ENCODE results near the gene C19orf67.

The C19orf67 gene

DNA sequence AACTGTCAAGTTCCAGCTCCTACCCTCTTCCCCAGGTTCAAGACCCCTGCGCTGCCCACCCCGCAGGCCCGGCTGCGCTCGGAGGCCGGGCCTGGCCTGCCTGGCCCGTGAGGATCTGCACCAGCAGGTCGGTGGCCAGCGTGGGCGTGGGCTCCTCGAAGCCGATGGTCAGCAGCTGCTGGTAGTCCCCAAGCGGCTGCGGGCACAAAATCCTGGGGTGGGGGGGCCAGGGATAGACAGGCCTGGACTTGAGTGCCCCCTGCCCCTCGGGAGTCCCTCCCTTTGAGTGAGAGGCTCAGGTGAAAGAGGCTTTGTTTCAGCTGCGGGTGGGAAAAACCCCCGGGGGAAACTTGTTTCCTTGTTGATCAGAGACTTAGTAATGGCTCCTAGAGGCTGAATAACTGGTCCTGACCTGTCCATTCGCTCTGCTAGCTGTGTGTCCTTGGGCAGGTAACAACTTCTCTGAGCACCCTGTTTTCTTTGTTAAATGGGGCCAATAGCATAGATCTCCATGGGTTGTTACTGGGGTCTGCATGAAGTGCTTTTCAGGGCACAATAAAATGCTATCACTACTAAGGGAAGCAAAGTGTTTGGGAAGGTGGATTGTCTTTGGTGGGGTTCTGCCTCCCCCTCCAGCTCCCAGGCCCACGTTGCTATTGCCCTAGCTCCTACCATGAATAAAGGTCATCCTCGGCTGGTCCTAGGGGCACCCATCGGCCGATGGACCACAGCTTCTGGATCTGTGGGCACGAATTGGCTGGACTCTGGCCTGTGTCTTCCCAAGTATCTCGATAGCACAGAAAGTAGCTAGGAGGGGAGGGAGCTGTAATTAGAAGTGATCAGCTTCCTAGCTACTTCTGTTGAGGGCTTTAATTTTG is 3.5 kb downstream of the C19orf67 start:
- no peak for FAIRE-seq

DNA sequence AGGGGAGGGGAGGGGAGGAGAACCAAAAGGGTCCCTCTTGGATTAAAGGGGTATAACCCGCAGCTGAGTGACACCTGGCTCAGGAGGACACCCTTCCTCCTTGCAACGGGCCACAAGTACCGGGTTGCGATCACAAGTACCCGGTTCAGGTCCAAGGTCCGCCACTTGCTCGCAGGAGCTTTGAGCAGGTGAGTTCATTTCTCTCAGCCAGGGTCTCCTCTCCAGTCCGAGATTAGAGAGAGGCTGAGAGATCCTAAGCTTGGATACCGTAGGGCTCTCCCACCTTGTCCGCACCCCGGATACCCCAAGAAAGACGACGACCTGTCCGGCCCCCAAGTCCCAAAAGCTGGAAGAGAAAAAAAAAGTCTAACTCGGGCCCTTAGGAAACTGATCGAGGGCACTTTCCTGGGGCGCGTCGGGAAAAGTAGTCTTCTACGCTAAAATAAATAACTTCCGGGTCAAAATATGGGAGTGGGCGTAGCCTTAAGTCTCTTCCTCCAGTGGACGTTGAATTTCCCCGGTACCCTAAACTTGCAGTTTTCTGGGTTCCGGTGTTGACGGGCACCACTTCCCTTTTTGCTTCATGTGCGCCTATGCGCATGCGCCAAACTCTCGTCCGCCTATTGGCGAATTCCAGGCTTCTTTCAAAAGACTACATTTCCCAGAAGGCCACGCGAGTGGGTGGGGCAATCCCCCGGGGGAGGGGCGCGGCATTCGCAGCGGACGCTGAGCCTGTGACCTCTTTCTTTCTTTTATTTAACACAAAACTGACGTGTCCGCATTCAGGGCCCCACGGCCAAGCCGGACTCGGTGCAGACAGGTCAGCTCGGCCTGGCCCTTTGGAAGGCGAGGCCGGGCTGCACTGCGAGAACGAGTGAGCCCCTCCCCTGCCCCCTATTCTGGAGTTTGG is 4.4 kb downstream of the C19orf67 start:
- peak; percentile 99 for FAIRE-seq

DNA sequence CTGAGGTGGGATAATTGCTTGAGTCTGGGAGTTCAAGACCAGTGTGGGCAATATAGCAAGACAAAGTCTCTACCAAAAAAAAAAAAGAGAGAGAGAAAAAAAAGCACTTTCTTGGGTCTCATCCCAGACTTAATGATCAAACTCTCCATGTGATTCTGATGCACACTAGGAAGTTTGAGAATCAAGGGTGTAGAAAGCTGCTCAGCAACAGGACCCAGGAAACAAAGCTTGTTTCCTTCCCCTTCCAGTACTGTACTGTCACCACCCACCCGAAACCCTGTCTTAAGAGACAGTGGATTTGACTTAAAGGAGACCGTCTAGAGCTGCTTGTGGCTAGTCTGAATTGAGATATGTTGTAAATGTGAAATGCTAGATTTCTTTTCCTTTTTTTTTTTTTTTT is 7.2 kb downstream of the C19orf67 start:
- FAIRE-seq: no peak

DNA sequence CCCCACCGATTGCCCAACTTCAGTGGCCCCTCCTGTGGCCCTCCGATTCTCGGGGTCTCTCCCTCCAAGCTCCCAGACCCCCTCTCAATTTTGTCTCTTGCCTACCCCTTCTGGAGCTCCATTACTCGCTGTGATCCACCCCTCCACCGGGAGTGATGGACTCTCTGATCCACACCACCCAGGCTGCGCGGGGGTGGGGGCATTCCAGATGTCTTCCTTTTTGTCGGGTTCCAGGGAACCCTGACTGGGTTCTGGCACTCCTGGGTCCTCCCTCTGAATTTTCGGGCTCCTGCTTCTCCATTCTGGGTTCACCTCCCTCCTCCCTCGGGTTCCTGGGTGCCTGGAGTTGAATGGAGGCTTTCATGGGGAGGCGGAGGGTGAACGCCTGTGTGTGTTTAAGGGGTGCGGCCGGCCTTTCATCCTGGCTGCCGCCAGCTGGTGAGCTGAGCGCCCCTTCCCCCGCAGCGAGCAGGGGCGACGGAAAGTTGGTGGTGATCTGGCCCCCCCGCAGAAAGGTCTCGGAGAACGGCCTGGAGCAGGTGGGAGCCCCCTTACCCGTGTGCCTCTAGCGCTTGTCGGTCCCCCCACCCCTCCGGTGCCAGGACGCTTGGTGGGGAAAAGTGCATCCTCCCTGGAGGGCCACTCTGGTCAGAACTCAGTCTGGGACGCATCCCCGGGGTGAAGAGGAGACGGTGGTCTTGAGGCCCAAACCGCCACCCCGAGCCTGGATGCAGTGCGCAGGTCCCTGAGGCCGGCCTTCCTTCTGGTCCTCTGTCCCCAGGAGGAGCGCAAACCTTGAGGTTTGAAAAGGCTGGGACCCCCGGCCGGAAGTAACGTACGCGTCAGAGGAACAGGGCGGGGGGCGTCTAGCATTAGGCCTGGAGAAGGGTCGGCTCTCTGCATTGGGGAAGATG is 11.4 kb downstream of the C19orf67 start:
- no peak for FAIRE-seq

DNA sequence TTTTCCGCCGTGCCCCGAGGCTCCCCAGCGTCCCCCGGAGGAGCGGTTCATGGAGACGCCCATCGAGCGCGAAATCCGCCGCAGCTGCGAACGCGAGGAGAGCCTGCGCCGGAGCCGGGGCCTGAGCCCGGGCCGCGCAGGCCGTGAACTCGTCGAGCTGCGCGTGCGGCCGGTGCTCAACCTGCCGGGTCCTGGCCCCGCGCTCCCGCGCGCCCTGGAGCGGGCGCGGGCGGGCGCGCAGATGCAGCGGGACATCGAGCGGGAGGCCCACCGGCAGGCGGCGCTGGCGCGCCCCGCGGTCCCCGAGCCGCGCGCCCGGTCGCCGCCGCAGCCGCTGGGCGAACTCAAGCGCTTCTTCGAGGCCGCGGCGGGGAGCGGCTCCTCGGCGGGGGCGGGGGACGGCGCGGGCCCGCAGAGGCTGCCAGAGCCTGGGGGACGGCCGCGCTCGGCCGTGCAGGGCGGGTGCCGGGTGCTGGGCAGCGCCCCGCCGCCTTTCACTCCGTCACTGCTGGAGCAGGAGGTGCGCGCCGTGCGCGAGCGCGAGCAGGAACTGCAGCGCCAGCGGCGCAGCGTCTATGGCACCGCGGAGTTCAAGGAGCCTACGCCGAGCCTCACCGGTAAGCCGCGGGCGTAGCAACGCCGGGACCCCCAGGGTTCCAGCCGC is 12.2 kb downstream of the C19orf67 start:
- no peak for FAIRE-seq

DNA sequence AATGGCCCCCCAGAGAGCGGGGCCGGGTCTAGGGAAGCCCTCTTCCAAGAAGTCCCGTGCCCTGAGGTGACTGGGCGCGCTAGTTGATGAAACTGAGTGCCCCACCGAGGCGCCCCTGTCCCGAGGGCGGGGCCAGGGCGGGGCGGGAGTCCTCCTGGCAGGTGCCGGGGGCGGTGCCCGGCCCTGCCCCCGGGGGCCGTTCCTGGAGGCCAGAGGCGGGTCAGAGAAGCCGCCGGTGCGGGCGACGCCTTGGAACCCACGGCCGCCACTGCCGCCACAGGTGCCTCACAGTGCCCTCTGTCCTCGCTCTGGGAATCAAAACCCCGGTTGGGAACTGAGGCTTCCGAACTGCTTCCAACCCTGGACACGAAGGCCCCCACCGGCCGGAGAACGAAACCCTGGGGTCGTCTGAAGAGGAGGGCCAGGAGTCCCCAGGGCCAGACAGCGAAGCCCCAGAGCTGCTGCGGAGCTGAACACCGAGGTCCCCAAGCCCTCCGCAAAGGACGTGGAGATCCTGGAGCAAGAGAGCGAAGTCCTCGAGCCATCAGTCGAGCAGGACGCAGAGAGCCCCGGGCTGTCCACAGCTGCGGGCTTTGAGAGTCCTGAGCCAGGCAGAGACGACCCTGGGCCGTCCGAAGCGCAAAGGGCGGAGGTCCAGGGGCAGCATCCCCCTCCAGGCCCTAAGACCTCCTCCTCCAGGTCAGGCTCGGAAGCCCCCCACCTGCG is 12.9 kb downstream of the C19orf67 start, which contains the start of gene MISP3:
MISP3 (plus strand) TSS at position 252 of the 726 bp plus-strand sequence. CDS start 524 bp downstream, outside the sequence.
- no peak for FAIRE-seq

DNA sequence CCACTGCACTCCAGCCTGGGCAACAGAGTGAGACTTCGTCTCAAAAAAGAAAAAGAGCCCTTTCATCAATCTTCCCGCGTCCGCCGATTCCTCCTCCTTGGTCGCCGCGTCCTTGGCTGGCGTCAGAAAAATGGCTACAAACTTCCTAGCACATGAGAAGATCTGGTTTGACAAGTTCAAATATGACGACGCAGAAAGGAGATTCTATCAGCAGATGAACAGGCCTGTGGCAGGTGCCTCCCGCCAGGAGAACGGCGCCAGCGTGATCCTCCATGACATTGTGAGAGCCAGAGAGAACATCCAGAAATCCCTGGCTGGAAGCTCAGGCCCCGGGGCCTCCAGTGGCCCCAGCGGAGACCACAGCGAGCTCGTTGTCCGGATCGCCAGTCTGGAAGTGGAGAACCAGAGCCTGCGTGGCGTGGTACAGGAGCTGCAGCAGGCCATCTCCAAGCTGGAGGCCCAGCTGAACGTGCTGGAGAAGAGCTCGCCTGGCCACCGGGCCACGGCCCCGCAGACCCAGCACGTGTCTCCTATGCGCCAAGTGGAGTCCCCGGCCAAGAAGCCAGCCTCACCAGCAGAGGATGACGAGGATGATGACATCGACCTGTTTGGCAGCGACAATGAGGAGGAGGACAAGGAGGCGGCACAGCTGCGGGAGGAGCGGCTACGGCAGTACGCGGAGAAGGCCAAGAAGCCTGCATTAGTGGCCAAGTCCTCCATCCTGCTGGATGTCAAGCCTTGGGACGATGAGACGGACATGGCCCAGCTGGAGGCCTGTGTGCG is 15.1 kb downstream of the C19orf67 start:
- no peak for FAIRE-seq

DNA sequence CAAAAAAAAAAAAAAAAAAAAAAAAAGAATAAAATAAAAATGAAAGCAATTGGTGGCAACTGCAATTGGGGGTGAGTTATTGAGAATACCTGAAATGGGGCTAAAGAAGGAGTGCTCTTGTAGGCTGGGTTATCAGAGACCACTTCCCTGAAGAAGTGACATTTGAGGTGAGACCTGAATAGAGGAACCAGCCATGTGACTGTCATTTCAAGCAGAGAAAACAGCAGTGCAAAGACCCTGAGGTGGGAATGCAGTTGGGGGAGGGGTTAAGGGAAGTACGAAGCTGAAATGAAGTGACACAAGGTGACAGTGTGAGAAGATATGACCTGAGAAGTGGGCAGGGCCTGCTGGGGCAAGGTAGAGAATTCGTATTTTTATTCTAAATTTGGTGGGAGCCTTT is 19.4 kb downstream of the C19orf67 start:
- no peak for FAIRE-seq

DNA sequence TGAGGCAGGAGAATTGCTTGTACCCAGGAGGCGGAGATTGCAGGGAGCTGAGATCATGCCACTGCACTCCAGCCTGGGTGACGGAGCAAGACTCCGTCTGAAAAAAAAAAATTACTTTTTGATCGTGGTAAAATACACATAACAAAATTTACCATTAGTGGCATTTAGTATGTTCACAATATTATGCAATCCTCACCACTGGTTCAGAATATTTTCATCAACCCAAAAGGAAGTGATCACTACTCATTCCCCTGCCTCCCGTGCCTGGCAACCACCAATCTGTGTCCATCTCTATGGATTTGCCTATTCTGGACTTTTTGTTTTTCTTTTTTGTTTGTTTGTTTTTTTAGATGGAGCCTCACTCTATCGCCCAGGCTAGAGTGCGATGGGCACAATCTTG is 22.5 kb downstream of the C19orf67 start:
- FAIRE-seq: no peak

DNA sequence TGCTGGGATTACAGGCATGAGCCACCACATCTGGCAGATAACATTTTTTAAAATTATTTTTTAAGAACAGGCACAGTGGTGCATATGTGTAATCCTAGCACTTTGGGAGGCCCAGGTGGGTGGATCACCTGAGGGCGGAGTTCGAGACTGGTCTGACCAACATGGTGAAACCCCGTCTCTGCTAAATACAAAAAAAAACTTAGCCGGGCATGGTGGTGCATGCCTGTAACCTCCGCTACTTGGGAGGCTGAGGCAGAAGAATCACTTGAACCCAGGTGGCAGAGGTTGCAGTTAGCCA is 23.1 kb downstream of the C19orf67 start:
- FAIRE-seq: no peak

DNA sequence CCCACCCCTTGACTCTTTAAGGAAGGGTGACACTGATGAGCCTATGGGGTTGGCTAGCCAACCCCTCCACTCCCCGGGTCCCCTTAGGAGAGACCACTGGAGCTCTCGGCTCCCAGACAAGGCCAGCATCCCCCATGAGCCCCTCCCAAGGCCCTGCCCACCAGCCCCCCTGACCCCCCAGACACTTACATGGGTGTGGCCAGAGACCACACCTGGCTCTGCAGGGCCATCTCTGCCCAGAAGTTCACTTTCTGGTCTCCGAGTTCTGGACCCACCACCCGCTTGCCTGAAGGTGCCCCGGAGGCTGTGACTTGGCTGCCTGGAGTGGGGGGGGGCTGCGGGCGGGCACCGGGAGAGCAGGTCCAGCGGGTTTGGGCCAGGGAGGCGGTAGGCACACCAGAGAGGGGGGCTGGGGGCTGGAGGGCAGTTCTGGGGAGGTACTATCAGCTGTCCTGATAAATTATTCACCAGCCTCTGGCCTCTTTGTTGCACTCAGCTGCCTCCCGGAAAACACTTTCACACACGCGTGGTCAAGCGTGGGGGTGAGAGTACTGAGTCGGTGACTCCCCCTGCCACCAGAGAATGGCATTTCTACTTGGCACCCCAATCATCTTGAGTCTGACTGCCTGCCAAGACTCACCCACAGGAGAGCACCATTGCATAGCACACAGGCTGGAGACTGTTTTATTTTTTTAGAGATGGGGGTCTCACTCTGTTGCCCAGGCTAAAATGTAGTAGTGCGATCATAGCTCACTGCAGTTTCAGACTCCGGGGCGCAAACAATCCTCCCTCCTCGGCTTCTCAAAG is 23.6 kb downstream of the C19orf67 start, which contains the start of gene PALM3:
PALM3 (minus strand) TSS at position 326 of the 807 bp plus-strand sequence; CDS start at position 230, 96 bp downstream.
- FAIRE-seq: no peak

DNA sequence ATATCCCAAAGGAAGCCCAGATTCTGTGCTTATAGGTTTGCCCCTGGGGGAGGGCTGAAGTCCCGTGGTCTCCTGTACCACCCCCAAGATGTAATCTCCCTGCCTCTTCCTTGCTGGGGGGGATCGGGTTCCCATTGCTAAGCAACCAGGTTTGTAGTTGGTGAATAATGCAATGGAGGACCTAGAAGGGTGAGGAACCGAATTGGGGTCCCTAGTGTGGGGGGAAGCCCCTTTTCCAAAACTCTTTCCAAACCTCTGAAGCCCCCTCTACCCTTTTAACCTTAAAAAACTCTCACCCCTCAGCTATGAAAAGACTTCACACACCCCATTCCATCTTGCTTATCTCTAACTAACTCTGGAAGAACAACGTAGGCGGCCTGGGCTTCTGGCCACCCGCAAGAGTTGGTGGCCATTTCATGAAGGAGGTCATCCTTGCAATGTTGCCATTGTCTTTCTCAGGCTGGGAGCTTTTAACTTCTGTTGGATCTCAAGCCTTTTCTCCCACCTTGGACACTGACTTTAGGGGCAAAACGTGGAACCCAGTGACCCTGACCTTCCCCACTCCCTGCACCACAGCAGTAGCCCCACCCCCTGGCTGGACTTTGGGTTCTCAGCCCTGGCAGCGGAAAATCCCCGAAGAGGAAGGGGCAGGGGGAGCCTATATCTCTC is 24.4 kb downstream of the C19orf67 start:
- no peak for FAIRE-seq

DNA sequence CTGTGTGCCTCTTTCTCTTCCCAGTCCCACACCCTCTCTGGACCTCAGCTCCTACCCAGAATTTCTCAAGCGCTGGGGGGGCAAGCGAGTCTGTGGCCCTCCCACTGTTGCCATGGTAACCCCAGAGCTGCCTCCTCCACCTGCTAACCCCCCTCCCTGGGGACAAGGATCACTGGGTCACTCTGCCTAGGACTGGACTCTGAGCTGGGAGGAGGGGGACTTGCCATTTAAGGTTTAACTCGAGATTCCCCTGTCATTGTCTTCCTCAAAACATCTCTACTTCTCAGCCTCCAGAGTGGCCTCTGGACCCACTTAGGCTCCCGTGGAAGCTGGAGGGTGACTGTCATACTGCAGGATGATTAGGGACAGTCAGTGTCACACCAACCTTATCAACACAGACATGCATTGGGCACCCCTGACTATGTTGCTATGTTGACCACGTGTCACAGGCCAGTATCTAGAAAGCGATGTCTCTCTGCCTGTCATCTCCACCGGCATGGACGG is 25.9 kb downstream of the C19orf67 start:
- no peak for FAIRE-seq

DNA sequence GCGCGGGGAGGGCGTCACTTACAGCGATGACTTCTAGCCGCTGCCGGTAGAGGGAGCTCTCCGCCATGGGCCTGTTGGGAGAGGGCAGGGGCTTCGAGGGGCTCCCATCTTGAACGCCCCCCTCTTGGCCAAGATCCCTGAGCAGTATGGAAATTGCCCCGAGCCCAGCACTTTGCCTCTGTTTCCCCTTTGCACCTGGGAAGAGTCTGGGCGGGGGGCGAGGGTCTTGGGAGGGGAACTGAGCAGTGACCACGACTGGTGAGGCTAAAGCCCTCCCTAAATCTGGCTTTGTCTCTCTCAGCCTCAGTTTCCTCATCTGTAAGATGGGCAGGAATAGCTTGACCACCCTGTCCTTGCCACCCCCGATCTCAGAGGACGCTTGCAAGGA is 26.5 kb downstream of the C19orf67 start:
- FAIRE-seq: no peak

DNA sequence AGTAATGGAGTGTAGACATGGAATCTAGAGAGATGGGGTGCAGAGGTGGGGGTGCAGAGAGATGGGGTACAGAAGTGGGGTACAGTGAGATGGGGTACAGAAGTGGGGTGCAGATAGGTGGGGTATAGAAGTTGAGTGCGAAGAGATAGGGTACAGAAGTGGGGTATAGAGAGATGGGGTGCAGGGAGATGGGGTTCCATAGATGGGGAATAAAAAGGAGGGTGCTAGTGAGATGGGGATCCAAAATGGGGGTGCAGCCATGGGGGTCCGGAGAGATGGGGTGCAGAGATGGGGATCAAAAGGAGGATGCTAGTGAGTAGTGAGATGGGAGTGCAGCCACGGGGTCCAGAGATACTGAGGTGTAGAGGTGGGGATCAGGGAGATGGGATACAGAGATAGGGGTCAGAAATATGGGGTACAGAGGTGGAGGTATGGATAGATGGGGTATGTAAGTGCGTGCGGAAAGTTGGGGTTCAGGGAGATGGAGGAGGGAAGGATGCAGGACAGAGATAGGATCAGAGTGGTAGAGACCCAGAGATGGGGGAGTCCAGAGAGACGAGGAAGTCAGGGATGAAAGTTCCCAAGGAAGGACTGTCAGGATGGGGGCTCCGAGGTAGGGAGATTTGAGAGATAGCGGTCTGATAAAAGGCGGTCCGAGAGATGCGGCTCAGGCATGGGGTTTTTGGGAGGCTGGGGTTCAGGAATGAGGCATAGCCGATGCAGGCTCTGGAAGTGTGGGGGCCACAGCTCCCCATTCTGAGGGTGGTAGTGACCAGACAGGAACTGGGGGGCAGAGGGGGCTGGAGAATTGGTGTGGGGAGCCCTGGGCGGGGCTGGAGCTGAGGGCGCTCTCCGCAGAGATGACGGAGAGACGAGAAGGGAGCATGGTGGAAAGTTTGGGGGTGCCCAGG is 27.1 kb downstream of the C19orf67 start:
- no peak for FAIRE-seq

DNA sequence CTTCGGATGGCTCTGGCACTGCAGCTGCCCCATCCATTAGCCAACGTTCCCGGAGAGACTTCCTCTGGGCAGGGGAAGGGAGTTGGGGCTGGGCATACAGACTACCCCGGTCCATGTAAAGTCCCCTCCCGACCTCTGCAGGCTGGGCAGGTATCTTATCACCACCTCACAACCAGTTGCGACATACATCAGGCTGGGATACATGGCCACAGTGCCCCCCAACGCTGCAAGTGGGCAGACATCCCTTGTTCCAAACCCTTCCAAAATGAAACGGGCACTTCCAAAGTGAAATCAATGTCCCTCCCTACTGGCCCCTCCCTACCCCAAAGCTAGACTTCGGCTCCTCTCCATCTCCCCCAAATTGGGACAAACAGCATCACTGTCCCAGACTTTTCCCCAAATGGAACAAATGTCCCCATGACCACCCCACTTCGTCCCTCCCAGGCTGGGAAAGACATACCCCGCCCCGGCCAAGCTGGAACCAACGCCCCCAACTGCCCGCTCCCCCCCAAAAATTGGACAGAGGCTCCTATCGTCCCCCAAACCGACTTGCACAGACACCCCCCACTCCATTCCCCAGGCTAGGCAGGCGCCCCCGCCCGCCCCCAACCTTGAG is 28.7 kb downstream of the C19orf67 start:
- no peak for FAIRE-seq

DNA sequence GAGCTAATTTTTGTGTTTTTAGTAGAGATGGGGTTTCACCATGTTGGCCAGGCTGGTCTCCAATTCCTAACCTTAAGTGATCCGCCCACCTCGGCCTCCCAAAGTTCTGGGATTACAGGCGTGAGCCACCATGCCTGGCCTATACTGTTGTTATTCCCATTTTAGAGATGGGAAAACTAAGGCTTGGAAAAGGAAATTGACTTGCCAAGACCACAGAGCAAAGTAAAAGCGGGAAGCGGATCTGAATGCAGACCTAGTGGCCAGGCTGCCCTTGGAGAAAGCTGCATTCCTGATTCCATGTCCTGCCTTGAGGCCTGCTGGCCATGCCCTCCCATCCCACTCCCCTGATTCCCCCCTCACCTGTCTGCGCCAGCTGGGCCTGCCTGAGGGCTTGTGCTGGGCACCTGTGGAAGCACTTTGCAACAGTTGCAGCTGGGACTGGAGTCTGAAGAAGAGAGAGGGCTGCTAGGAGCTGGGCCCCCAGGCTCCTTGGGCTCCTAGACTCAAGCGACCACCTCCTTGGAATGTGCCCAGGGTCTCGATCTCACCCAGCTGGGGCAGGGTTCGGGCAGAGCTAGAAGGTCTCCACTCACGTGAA is 29.4 kb downstream of the C19orf67 start:
- no peak for FAIRE-seq
